ENCODE measurements around the gene FRMPD2. TPM values are rescaled to one million over a fixed set of nuclear protein-coding genes. Genes with fewer than 3 reads are reported as not detected.

The FRMPD2 gene
- total RNA-seq, 4 donors from 2014 or later: not detected

- 93% methylated on average over 2 of the region's 2 CpGs for WGBS
- no peak for DNase-seq (ENCODE audit: extremely low spot score)
- no peak overlapping the region for H3K4me3 ChIP-seq
Observed at GRCh38 chr10:48273741-48274140, 755 bp downstream of the FRMPD2 start.

GRCh38 chr10:48272682-48273081 lies 1.8 kb downstream of the FRMPD2 start:
- H3K27ac ChIP-seq (replicated peaks in 1 of 4): no peak overlapping the region
- WGBS: 93% methylated on average over 2 of the region's 2 CpGs

More at GRCh38 chr10:48273741-48274140, 755 bp downstream of the FRMPD2 start:
- Histone ChIP-seq H3K4me1 (no peaks in the 10 kb centered on the region), H3K27me3 (no peaks in the 10 kb centered on the region), H3K36me3 (no peaks in the 10 kb centered on the region), H3K27ac (replicated peaks in 1 of 4) (no peak overlapping the region), H3K9me3 (no peaks in the 10 kb centered on the region)
- intact Hi-C loops (cut with DNase I): no loop called here
- TF ChIP-seq POLR2AphosphoS5 (IDR thresholded peaks at IDR 0.05) (no peak), EP300 (IDR thresholded peaks at IDR 0.05) (no peak), POLR2A (IDR thresholded peaks at IDR 0.05; ENCODE audit: low read depth) (no peak), CTCF (IDR thresholded peaks at IDR 0.05) (no peak)

GRCh38 chr10:48271047-48271730 lies 3.3 kb downstream of the FRMPD2 start:
- Histone ChIP-seq H3K4me3 (no peak overlapping the region), H3K4me1 (no peaks in the 10 kb centered on the region), H3K27me3 (no peaks in the 10 kb centered on the region), H3K27ac (replicated peaks in 1 of 4) (no peak overlapping the region), H3K36me3 (no peaks in the 10 kb centered on the region), H3K9me3 (no peaks in the 10 kb centered on the region)
- DNase-seq (ENCODE audit: extremely low spot score): no peak
- intact Hi-C loops (cut with DNase I): no loop called here
- TF ChIP-seq EP300 (IDR thresholded peaks at IDR 0.05) (no peak), CTCF (IDR thresholded peaks at IDR 0.05) (no peak), POLR2A (IDR thresholded peaks at IDR 0.05; ENCODE audit: low read depth) (no peak), POLR2AphosphoS5 (IDR thresholded peaks at IDR 0.05) (no peak)
- WGBS: 75% methylated on average over 5 of the region's 5 CpGs

More at GRCh38 chr10:48272682-48273081, 1.8 kb downstream of the FRMPD2 start:
- no peaks in the 10 kb centered on the region for H3K36me3 ChIP-seq
- H3K4me1 ChIP-seq: no peaks in the 10 kb centered on the region
- DNase-seq (ENCODE audit: extremely low spot score): no peak
- intact Hi-C loops (cut with DNase I): no loop called here
- H3K9me3 ChIP-seq: no peaks in the 10 kb centered on the region
- H3K4me3 ChIP-seq: no peak overlapping the region
- H3K27me3 ChIP-seq: no peaks in the 10 kb centered on the region
- TF ChIP-seq CTCF (IDR thresholded peaks at IDR 0.05) (no peak), EP300 (IDR thresholded peaks at IDR 0.05) (no peak), POLR2A (IDR thresholded peaks at IDR 0.05; ENCODE audit: low read depth) (no peak), POLR2AphosphoS5 (IDR thresholded peaks at IDR 0.05) (no peak)

- no peak for TF ChIP-seq POLR2AphosphoS5 (IDR thresholded peaks at IDR 0.05)
- TF ChIP-seq EP300 (IDR thresholded peaks at IDR 0.05): no peak
- TF ChIP-seq POLR2A (IDR thresholded peaks at IDR 0.05; ENCODE audit: low read depth): no peak
- TF ChIP-seq CTCF (IDR thresholded peaks at IDR 0.05): no peak
- H3K36me3 ChIP-seq: no peaks in the 10 kb centered on the region
- no peak overlapping the region for H3K27ac ChIP-seq (replicated peaks in 1 of 4)
- H3K9me3 ChIP-seq: peaks cover 0 to 5% (median 0%) of the 10 kb centered on the region in 4 donors
- no peaks in the 10 kb centered on the region for H3K4me1 ChIP-seq
- DNase-seq (ENCODE audit: extremely low spot score): peak; percentile 87
- WGBS: 84% methylated on average over 4 of the region's 4 CpGs
- no peaks in the 10 kb centered on the region for H3K27me3 ChIP-seq
- intact Hi-C loops (cut with DNase I): no loop called here
- no peak overlapping the region for H3K4me3 ChIP-seq
Observed at GRCh38 chr10:48266528-48266927, 8.0 kb downstream of the FRMPD2 start.

GRCh38 chr10:48258105-48258504 lies 16.4 kb downstream of the FRMPD2 start:
- 68% methylated on average over 1 of the region's 1 CpG for WGBS
- intact Hi-C loops (cut with DNase I): no loop called here
- no peak overlapping the region for H3K27ac ChIP-seq (replicated peaks in 1 of 4)

More at GRCh38 chr10:48258105-48258504, 16.4 kb downstream of the FRMPD2 start:
- Histone ChIP-seq H3K27me3 (no peaks in the 10 kb centered on the region), H3K4me3 (no peak overlapping the region), H3K9me3 (no peaks in the 10 kb centered on the region), H3K36me3 (no peaks in the 10 kb centered on the region), H3K4me1 (no peaks in the 10 kb centered on the region)
- peak; percentile 86 for DNase-seq (ENCODE audit: extremely low spot score)
- no peak for TF ChIP-seq POLR2A (IDR thresholded peaks at IDR 0.05; ENCODE audit: low read depth)
